ENCODE data around the gene CACNB4. TPM values are rescaled to one million over a fixed set of nuclear protein-coding genes. Genes with fewer than 3 reads are reported as not detected.
A peak's percentile ranks its signal among the peaks of the same experiment; 100 is the strongest.
"Not testable (repeated sequence)": the region's sequence is repeated elsewhere in the genome, so short reads cannot be mapped to it uniquely, and the experiment has no call there.

Gene CACNB4
- total RNA-seq, 1 experiment from 2014 or later: 0.19 TPM

GRCh38 chr2:151916632-151917031 is 182.2 kb downstream of the CACNB4 start:
- POLR2A ChIA-PET (ENCODE audit: low non-redundant PET): no interaction called here
- Histone ChIP-seq H3K4me3 (ENCODE audit: low read depth, low read length, poor library complexity, severe bottlenecking) (no peak overlapping the region), H3K36me3 (ENCODE audit: insufficient read depth, low read length, poor library complexity, severe bottlenecking) (no peaks in the 10 kb centered on the region), H3K27me3 (replicated peaks; ENCODE audit: insufficient read depth, low read depth, low read length, poor library complexity) (no peaks in the 10 kb centered on the region), H3K27ac (ENCODE audit: low read depth, low read length, poor library complexity, severe bottlenecking) (no peak overlapping the region), H3K9me3 (ENCODE audit: low read depth, low read length, poor library complexity, severe bottlenecking) (no peaks in the 10 kb centered on the region), H3K4me1 (ENCODE audit: insufficient read depth, low read length, poor library complexity, severe bottlenecking) (no peaks in the 10 kb centered on the region)
- intact Hi-C loops (cut with micrococcal nuclease; ENCODE audit: unreplicated experiment): no loop called here
- BruUV-seq (replicated peaks): no TSS peak
- TF ChIP-seq EZH2 (IDR thresholded peaks at IDR 0.05; ENCODE audit: borderline replicate concordance, low read depth, low read length, poor library complexity, severe bottlenecking): no peak
- TF ChIP-seq CTCF (conservative IDR thresholded peaks at IDR 0.05; ENCODE audit: low read depth, low read length): no peak
- DNase-seq (ENCODE audit: low spot score): peak; percentile 16
- CTCF ChIA-PET: no interaction called here

GRCh38 chr2:151915629-151916025 is 183.2 kb downstream of the CACNB4 start:
- intact Hi-C loops (cut with micrococcal nuclease; ENCODE audit: unreplicated experiment); BruUV-seq (replicated peaks); POLR2A ChIA-PET (ENCODE audit: low non-redundant PET); H3K9me3 ChIP-seq (ENCODE audit: low read depth, low read length, poor library complexity, severe bottlenecking); H3K4me1 ChIP-seq (ENCODE audit: insufficient read depth, low read length, poor library complexity, severe bottlenecking); H3K4me3 ChIP-seq (ENCODE audit: low read depth, low read length, poor library complexity, severe bottlenecking); H3K36me3 ChIP-seq (ENCODE audit: insufficient read depth, low read length, poor library complexity, severe bottlenecking); H3K27ac ChIP-seq (ENCODE audit: low read depth, low read length, poor library complexity, severe bottlenecking); H3K27me3 ChIP-seq (replicated peaks; ENCODE audit: insufficient read depth, low read depth, low read length, poor library complexity); DNase-seq (ENCODE audit: low spot score); CTCF ChIA-PET: not testable (repeated sequence)

- POLR2A ChIA-PET (ENCODE audit: low non-redundant PET): no interaction called here
- no peak for DNase-seq (ENCODE audit: low spot score)
- no peak for TF ChIP-seq EZH2 (IDR thresholded peaks at IDR 0.05; ENCODE audit: borderline replicate concordance, low read depth, low read length, poor library complexity, severe bottlenecking)
- TF ChIP-seq CTCF (conservative IDR thresholded peaks at IDR 0.05; ENCODE audit: low read depth, low read length): no peak
- Histone ChIP-seq H3K27me3 (replicated peaks; ENCODE audit: insufficient read depth, low read depth, low read length, poor library complexity) (no peaks in the 10 kb centered on the region), H3K9me3 (ENCODE audit: low read depth, low read length, poor library complexity, severe bottlenecking) (no peaks in the 10 kb centered on the region), H3K4me3 (ENCODE audit: low read depth, low read length, poor library complexity, severe bottlenecking) (no peak overlapping the region), H3K36me3 (ENCODE audit: insufficient read depth, low read length, poor library complexity, severe bottlenecking) (no peaks in the 10 kb centered on the region), H3K4me1 (ENCODE audit: insufficient read depth, low read length, poor library complexity, severe bottlenecking) (no peaks in the 10 kb centered on the region), H3K27ac (ENCODE audit: low read depth, low read length, poor library complexity, severe bottlenecking) (no peak overlapping the region)
- BruUV-seq (replicated peaks): no TSS peak
- CTCF ChIA-PET: no interaction called here
- intact Hi-C loops (cut with micrococcal nuclease; ENCODE audit: unreplicated experiment): no loop called here
These were observed 183.7 kb downstream of the CACNB4 start for GRCh38 chr2:151914989-151915628.

GRCh38 chr2:151908204-151908882 is 190.5 kb downstream of the CACNB4 start:
- no peak for DNase-seq (ENCODE audit: low spot score)
- Histone ChIP-seq H3K9me3 (ENCODE audit: low read depth, low read length, poor library complexity, severe bottlenecking) (no peaks in the 10 kb centered on the region), H3K27ac (ENCODE audit: low read depth, low read length, poor library complexity, severe bottlenecking) (no peak overlapping the region), H3K36me3 (ENCODE audit: insufficient read depth, low read length, poor library complexity, severe bottlenecking) (no peaks in the 10 kb centered on the region), H3K27me3 (replicated peaks; ENCODE audit: insufficient read depth, low read depth, low read length, poor library complexity) (peaks cover 19% of the 10 kb centered on the region), H3K4me3 (ENCODE audit: low read depth, low read length, poor library complexity, severe bottlenecking) (no peak overlapping the region), H3K4me1 (ENCODE audit: insufficient read depth, low read length, poor library complexity, severe bottlenecking) (no peaks in the 10 kb centered on the region)
- ChIA-PET POLR2A (ENCODE audit: low non-redundant PET) (no interaction called here), CTCF (no interaction called here)
- intact Hi-C loops (cut with micrococcal nuclease; ENCODE audit: unreplicated experiment): no loop called here
- BruUV-seq (replicated peaks): no TSS peak
- TF ChIP-seq EZH2 (IDR thresholded peaks at IDR 0.05; ENCODE audit: borderline replicate concordance, low read depth, low read length, poor library complexity, severe bottlenecking) (no peak), CTCF (conservative IDR thresholded peaks at IDR 0.05; ENCODE audit: low read depth, low read length) (no peak)

Data from A673 (cell line).